CD14-positive monocyte (primary cell): ENCODE results near the gene GRIK4. TPM values are rescaled to one million over a fixed set of nuclear protein-coding genes. Genes with fewer than 3 reads are reported as not detected.

Experiments used
- DNase-seq, 3 donors: peaks; one replicate each; pipeline ENCODE4 v3.0.0-alpha.2; 2011 to 2022
- H2AFZ ChIP-seq: 2 replicates; pipeline ENCODE4 v1.6.0; 2012; ENCODE audit warnings: mild to moderate bottlenecking, low read depth, low read length, inconsistent platforms; ENCODE audit not compliant: insufficient read depth, poor library complexity, severe bottlenecking
- H3K27ac ChIP-seq, 2 donors: 1 replicate in 1 of 2; 2 replicates in 1 of 2; pipeline ENCODE4 v1.5.1; 2012 to 2013; ENCODE audit warnings: low read length in 2 of 2, control low read depth in 1 of 2, inconsistent platforms in 1 of 2, low read depth in 1 of 2, mild to moderate bottlenecking in 1 of 2
- H3K27me3 ChIP-seq, 2 donors: one replicate each; pipeline versions ENCODE4 v1.6.0 to v1.6.1; 2011 to 2013; ENCODE audit warnings: low read length in 2 of 2; ENCODE audit not compliant: control insufficient read depth in 2 of 2, insufficient read depth in 2 of 2
- H3K36me3 ChIP-seq, 2 donors: replicated peaks in 1 of 2; 1 replicate in 1 of 2; 2 replicates in 1 of 2; pipeline versions ENCODE4 v1.5.1 to v1.6.1; 2012 to 2013; ENCODE audit warnings: low read length in 2 of 2, control low read depth in 1 of 2, inconsistent platforms in 1 of 2, mild to moderate bottlenecking in 1 of 2; ENCODE audit not compliant: insufficient read depth in 2 of 2, control insufficient read depth in 1 of 2
- H3K4me1 ChIP-seq, 2 donors: 1 replicate in 1 of 2; 2 replicates in 1 of 2; pipeline versions ENCODE4 v1.5.1 to v1.6.1; 2012 to 2013; ENCODE audit warnings: low read length in 2 of 2, control low read depth in 1 of 2, inconsistent platforms in 1 of 2, mild to moderate bottlenecking in 1 of 2, moderate library complexity in 1 of 2; ENCODE audit not compliant: insufficient read depth in 2 of 2, control insufficient read depth in 1 of 2
- H3K4me2 ChIP-seq: replicated peaks from 2 replicates; pipeline ENCODE3; 2012; ENCODE audit warnings: low read length, moderate library complexity, mild to moderate bottlenecking; ENCODE audit not compliant: poor library complexity, severe bottlenecking; ENCODE audit errors: extremely low read depth
- H3K4me3 ChIP-seq, 3 experiments: fragments of 200-600 bp in 1 of 3; sonication (generic) in 1 of 3; replicated peaks in 1 of 3; 1 replicate in 2 of 3; 2 replicates in 1 of 3; pipeline ENCODE4 v1.5.1; 2011 to 2013; ENCODE audit warnings: low read length in 3 of 3, mild to moderate bottlenecking in 3 of 3, control low read depth in 2 of 3, low read depth in 2 of 3, inconsistent platforms in 1 of 3, moderate library complexity in 1 of 3
- H3K79me2 ChIP-seq: 2 replicates; pipeline ENCODE4 v1.6.0; 2012; ENCODE audit warnings: mild to moderate bottlenecking, control low read depth, inconsistent platforms, low read length, moderate library complexity; ENCODE audit not compliant: insufficient read depth
- H3K9ac ChIP-seq: 2 replicates; pipeline ENCODE4 v1.6.0; 2017; ENCODE audit warnings: low read length, mild to moderate bottlenecking; ENCODE audit not compliant: insufficient read depth, poor library complexity, severe bottlenecking
- H3K9me3 ChIP-seq, 2 donors: replicated peaks in 1 of 2; 1 replicate in 1 of 2; 2 replicates in 1 of 2; pipeline versions ENCODE4 v1.5.1 to v1.6.1; 2012 to 2013; ENCODE audit warnings: low read length in 2 of 2, control low read depth in 1 of 2; ENCODE audit not compliant: control insufficient read depth in 1 of 2, insufficient read depth in 1 of 2
- H4K20me1 ChIP-seq: 2 replicates; pipeline ENCODE4 v1.6.0; 2012; ENCODE audit warnings: mild to moderate bottlenecking, low read length, control low read depth, moderate library complexity; ENCODE audit not compliant: insufficient read depth
- H3K27ac Mint-ChIP-seq, 7 donors: one replicate each; pipeline ENCODE4 v1.8.0; 2020; ENCODE audit warnings: mild to moderate bottlenecking in 7 of 7, mixed read lengths in 7 of 7, moderate library complexity in 6 of 7, inconsistent platforms in 2 of 7
- H3K27me3 Mint-ChIP-seq, 3 donors: one replicate each; pipeline ENCODE4 v1.8.0; 2021 to 2022; ENCODE audit warnings: low read depth in 3 of 3, mild to moderate bottlenecking in 3 of 3, mixed read lengths in 3 of 3, moderate library complexity in 3 of 3, inconsistent platforms in 1 of 3
- H3K36me3 Mint-ChIP-seq, 2 donors: one replicate each; pipeline ENCODE4 v1.8.0; 2020; ENCODE audit warnings: mixed read lengths in 2 of 2, inconsistent platforms in 1 of 2, mild to moderate bottlenecking in 1 of 2
- H3K4me1 Mint-ChIP-seq: one replicate; pipeline ENCODE4 v1.8.0; 2020; ENCODE audit warnings: mild to moderate bottlenecking, mixed read lengths
- H3K4me3 Mint-ChIP-seq, 2 donors: one replicate each; pipeline ENCODE4 v1.8.0; 2020; ENCODE audit warnings: mild to moderate bottlenecking in 2 of 2, mixed read lengths in 2 of 2, moderate library complexity in 1 of 2
- H3K9me3 Mint-ChIP-seq, 7 donors: one replicate each; pipeline ENCODE4 v1.8.0; 2020 to 2022; ENCODE audit warnings: mixed read lengths in 7 of 7, mild to moderate bottlenecking in 6 of 7, moderate library complexity in 6 of 7, inconsistent platforms in 2 of 7
- WGBS: methylation state at CpG from one replicate; pipeline ENCODE4 v1.1.5; 2013; ENCODE audit warnings: missing lambda C conversion rate; ENCODE audit not compliant: insufficient coverage; 5-methylcytosine and 5-hydroxymethylcytosine counted together
- intact Hi-C, 2 donors: fragments of 100-400 bp; cut with micrococcal nuclease; formaldehyde crosslinking; loops; one replicate each; pipeline versions ENCODE4 v1.15.0 to v1.15.1; 2023
- polyA plus RNA-seq, 3 donors: library from polyadenylated mRNA; depleted of rRNA in 1 of 3; unstranded in 2 of 3; stranded (reverse) in 1 of 3; fragments of 300-500 nt in 2 of 3; fragments of >200 nt in 1 of 3; fragmentation: Illumina TruSeq in 2 of 3; gene quantifications; 1 replicate in 2 of 3; 2 replicates in 1 of 3; pipeline ENCODE4 v1.2.3, GENCODE V29; 2012 to 2021
- TF ChIP-seq, protein P1 (sequence below): fragments of 200-600 bp; IDR thresholded peaks from one replicate; pipeline ENCODE4 v1.8.0; 2022; ENCODE audit warnings: antibody characterized with exemption, mild to moderate bottlenecking

GRIK4 gene
- polyA plus RNA-seq, 3 donors = not detected

DNA sequence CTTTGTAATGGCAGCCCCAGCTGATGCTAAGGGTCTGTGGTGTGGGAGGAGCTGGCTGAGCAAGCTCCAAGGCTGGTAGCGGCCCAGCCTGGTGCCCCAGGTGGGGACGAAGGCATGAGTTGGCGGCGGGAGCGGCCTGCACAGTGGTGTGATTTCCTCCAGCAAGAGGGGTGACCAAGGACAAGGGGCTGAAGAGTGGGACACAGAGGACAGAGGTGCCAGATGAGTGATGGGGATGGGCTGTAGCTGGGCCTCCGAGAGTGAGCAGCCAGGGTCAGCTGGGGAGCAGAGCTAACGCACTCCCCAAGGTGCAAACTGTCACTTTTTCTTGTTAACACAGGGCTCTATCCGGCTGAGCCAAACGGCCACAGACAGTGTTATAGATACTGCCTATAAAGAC, 283.2 kb downstream of the GRIK4 start:
- Mint-ChIP-seq H3K27ac (no peak overlapping the region), H3K4me3 (no peak overlapping the region), H3K4me1 (no peaks in the 10 kb centered on the region), H3K36me3 (no peaks in the 10 kb centered on the region), H3K9me3 (no peaks in the 10 kb centered on the region), H3K27me3 (peaks cover 8 to 12% (median 11%) of the 10 kb centered on the region in 3 donors)
- intact Hi-C loops = no loop called here
- WGBS = 92% methylated on average over 7 of the region's 9 CpGs
- Histone ChIP-seq H3K4me2 (no peak overlapping the region), H3K4me1 (no peaks in the 10 kb centered on the region), H4K20me1 (no peaks in the 10 kb centered on the region), H3K9ac (no peak overlapping the region), H3K27me3 (peaks cover 0 to 5% of the 10 kb centered on the region in 2 donors), H3K9me3 (no peaks in the 10 kb centered on the region), H3K27ac (no peak overlapping the region), H3K4me3 (no peak overlapping the region), H2AFZ (no peak overlapping the region), H3K36me3 (no peaks in the 10 kb centered on the region), H3K79me2 (no peaks in the 10 kb centered on the region)
- no peak for DNase-seq
- TF ChIP-seq, protein P1, sequence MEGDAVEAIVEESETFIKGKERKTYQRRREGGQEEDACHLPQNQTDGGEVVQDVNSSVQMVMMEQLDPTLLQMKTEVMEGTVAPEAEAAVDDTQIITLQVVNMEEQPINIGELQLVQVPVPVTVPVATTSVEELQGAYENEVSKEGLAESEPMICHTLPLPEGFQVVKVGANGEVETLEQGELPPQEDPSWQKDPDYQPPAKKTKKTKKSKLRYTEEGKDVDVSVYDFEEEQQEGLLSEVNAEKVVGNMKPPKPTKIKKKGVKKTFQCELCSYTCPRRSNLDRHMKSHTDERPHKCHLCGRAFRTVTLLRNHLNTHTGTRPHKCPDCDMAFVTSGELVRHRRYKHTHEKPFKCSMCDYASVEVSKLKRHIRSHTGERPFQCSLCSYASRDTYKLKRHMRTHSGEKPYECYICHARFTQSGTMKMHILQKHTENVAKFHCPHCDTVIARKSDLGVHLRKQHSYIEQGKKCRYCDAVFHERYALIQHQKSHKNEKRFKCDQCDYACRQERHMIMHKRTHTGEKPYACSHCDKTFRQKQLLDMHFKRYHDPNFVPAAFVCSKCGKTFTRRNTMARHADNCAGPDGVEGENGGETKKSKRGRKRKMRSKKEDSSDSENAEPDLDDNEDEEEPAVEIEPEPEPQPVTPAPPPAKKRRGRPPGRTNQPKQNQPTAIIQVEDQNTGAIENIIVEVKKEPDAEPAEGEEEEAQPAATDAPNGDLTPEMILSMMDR = no peak

DNA sequence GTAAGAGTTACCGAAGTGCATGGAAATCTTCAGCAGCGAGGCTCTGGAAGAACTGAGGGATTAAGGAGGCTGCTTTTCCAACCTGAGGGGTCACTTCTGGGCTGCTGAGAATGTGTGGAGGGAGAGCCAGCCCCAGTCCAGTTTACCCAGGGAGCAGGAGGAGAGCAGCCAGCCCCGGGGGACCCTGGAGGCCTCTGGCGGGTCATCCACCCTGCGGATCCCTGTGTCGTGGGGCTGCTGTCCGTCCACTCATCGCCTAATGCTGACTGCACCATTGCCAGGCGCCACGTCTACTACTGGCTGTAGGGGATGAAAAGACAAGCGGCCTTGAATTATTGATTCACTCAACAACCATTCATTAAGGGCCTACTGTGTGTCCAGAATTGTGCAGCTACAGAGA, 283.6 kb downstream of the GRIK4 start:
- Histone ChIP-seq H3K9ac (no peak overlapping the region), H2AFZ (no peak overlapping the region), H3K27ac (no peak overlapping the region), H3K4me1 (no peaks in the 10 kb centered on the region), H3K4me2 (no peak overlapping the region), H3K9me3 (no peaks in the 10 kb centered on the region), H3K4me3 (no peak overlapping the region), H3K79me2 (no peaks in the 10 kb centered on the region), H4K20me1 (no peaks in the 10 kb centered on the region), H3K36me3 (no peaks in the 10 kb centered on the region), H3K27me3 (peaks cover 0 to 3% of the 10 kb centered on the region in 2 donors)
- H3K4me1 Mint-ChIP-seq = no peaks in the 10 kb centered on the region
- no peak overlapping the region for H3K4me3 Mint-ChIP-seq
- no peak overlapping the region for H3K27ac Mint-ChIP-seq
- H3K27me3 Mint-ChIP-seq = peaks cover 8 to 12% (median 11%) of the 10 kb centered on the region in 3 donors
- no peaks in the 10 kb centered on the region for H3K9me3 Mint-ChIP-seq
- TF ChIP-seq, protein P1 = no peak
- no peaks in the 10 kb centered on the region for H3K36me3 Mint-ChIP-seq
- DNase-seq = no peak
- 85% methylated on average over 4 of the region's 11 CpGs for WGBS
- intact Hi-C loops = no loop called here
